ENCODE measurements around the gene ASIC4. TPM values are rescaled to one million over a fixed set of nuclear protein-coding genes. Genes with fewer than 3 reads are reported as not detected.

ASIC4 gene
- total and polyA plus RNA-seq, 2 of the 13 experiments (the other 11 are each of a cell fraction or from before 2014, with no cell fraction given), result 0.03 TPM; not detected in 1

DNA sequence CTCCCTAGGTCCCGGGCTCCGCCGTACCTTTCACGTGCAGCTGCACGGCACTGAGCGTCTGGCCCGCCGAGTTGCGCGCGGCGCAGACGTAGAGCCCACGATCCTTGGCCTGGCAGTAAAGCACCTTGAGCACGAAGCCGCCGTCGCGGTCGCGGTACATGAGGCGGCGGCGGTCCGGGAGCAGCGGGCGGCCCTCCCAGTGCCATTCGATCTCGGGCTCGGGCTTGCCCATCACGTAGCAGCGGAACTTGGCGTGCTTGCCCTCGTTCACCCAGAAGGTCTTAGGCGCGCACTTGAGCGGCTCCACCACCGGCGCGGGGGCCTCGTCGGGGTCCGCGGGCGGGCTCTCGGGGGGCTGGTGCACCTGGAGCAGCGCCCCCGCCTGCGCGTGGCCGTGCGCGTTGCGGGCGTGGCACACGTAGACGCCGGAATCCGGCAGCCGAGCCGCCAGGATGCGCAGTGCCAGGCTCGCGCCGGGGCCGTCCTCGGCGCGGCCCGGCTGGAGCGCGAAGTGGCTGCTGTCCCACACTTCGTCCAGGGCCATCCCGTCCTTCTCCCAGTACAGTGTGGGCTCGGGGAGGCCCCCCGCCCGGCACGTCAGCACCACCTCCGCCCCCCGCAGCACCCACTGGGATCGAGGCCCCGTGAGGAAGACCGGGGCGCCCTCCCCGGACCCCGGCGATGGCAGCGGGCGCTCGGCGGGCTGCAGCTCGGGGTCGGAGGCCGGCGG lies 56.1 kb downstream of the ASIC4 start (continued):
- TF ChIP-seq, protein P1, sequence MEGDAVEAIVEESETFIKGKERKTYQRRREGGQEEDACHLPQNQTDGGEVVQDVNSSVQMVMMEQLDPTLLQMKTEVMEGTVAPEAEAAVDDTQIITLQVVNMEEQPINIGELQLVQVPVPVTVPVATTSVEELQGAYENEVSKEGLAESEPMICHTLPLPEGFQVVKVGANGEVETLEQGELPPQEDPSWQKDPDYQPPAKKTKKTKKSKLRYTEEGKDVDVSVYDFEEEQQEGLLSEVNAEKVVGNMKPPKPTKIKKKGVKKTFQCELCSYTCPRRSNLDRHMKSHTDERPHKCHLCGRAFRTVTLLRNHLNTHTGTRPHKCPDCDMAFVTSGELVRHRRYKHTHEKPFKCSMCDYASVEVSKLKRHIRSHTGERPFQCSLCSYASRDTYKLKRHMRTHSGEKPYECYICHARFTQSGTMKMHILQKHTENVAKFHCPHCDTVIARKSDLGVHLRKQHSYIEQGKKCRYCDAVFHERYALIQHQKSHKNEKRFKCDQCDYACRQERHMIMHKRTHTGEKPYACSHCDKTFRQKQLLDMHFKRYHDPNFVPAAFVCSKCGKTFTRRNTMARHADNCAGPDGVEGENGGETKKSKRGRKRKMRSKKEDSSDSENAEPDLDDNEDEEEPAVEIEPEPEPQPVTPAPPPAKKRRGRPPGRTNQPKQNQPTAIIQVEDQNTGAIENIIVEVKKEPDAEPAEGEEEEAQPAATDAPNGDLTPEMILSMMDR (CRISPR knock-in tag; IDR thresholded peaks at IDR 0.05), result peak; percentile 47; the same call in 1 of the 2 replicates
- no peak for TF ChIP-seq ZNF564 (CRISPR knock-in tag; IDR thresholded peaks at IDR 0.05)
- TF ChIP-seq MIER2 (CRISPR knock-in tag; IDR thresholded peaks at IDR 0.05), result no peak
- no peak for TF ChIP-seq ZNF737 (CRISPR knock-in tag; IDR thresholded peaks at IDR 0.05; ENCODE audit: borderline replicate concordance)
- TF ChIP-seq, protein P2, sequence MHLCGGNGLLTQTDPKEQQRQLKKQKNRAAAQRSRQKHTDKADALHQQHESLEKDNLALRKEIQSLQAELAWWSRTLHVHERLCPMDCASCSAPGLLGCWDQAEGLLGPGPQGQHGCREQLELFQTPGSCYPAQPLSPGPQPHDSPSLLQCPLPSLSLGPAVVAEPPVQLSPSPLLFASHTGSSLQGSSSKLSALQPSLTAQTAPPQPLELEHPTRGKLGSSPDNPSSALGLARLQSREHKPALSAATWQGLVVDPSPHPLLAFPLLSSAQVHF (CRISPR knock-in tag; IDR thresholded peaks at IDR 0.05), result no peak
- TF ChIP-seq KDM5B (CRISPR knock-in tag; IDR thresholded peaks at IDR 0.05; ENCODE audit: borderline replicate concordance), result peak; percentile 75; the same call in 1 of the 2 replicates
- TF ChIP-seq CHD4 (IDR thresholded peaks at IDR 0.05; ENCODE audit: borderline replicate concordance, low read length), result no peak
- 0 out of 2 replicates have a peak, but pooled peaks have one; percentile 36 for TF ChIP-seq ZNF225 (CRISPR knock-in tag; IDR thresholded peaks at IDR 0.05)
- TF ChIP-seq ZNF333 (CRISPR knock-in tag; IDR thresholded peaks at IDR 0.05; ENCODE audit: borderline replicate concordance), result peak; percentile 16; the same call in 1 of the 2 replicates
- TF ChIP-seq SMYD3 (CRISPR knock-in tag; IDR thresholded peaks at IDR 0.05), result no peak
- no peak for TF ChIP-seq MBNL3 (CRISPR knock-in tag; conservative IDR thresholded peaks at IDR 0.05)
- no peak for TF ChIP-seq ZMYM2 (CRISPR knock-in tag; IDR thresholded peaks at IDR 0.05)
- no peak for TF ChIP-seq TEAD2 (CRISPR knock-in tag; IDR thresholded peaks at IDR 0.05)
- TF ChIP-seq, protein P3, sequence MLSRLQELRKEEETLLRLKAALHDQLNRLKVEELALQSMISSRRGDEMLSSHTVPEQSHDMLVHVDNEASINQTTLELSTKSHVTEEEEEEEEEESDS (CRISPR knock-in tag; IDR thresholded peaks at IDR 0.05; ENCODE audit: borderline replicate concordance), result peak; percentile 73; the same call in 1 of the 2 replicates
- TF ChIP-seq ZNF354B (CRISPR knock-in tag; IDR thresholded peaks at IDR 0.05), result no peak
- no peak for TF ChIP-seq ZNF484 (CRISPR knock-in tag; IDR thresholded peaks at IDR 0.05; ENCODE audit: borderline replicate concordance, low read depth)
- peak; percentile 64 for TF ChIP-seq HNRNPL (IDR thresholded peaks at IDR 0.05; ENCODE audit: low read depth, low read length)
- TF ChIP-seq, protein P4, sequence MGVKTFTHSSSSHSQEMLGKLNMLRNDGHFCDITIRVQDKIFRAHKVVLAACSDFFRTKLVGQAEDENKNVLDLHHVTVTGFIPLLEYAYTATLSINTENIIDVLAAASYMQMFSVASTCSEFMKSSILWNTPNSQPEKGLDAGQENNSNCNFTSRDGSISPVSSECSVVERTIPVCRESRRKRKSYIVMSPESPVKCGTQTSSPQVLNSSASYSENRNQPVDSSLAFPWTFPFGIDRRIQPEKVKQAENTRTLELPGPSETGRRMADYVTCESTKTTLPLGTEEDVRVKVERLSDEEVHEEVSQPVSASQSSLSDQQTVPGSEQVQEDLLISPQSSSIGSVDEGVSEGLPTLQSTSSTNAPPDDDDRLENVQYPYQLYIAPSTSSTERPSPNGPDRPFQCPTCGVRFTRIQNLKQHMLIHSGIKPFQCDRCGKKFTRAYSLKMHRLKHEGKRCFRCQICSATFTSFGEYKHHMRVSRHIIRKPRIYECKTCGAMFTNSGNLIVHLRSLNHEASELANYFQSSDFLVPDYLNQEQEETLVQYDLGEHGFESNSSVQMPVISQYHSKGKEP (CRISPR knock-in tag; IDR thresholded peaks at IDR 0.05), result no peak
- peak; percentile 95 for TF ChIP-seq ZNF749 (CRISPR knock-in tag; IDR thresholded peaks at IDR 0.05; ENCODE audit: borderline replicate concordance)
- TF ChIP-seq REPIN1 (CRISPR knock-in tag; IDR thresholded peaks at IDR 0.05; ENCODE audit: borderline replicate concordance, low read depth), result no peak
- TF ChIP-seq ZNF878 (CRISPR knock-in tag; IDR thresholded peaks at IDR 0.05), result no peak
- TF ChIP-seq, protein P5, sequence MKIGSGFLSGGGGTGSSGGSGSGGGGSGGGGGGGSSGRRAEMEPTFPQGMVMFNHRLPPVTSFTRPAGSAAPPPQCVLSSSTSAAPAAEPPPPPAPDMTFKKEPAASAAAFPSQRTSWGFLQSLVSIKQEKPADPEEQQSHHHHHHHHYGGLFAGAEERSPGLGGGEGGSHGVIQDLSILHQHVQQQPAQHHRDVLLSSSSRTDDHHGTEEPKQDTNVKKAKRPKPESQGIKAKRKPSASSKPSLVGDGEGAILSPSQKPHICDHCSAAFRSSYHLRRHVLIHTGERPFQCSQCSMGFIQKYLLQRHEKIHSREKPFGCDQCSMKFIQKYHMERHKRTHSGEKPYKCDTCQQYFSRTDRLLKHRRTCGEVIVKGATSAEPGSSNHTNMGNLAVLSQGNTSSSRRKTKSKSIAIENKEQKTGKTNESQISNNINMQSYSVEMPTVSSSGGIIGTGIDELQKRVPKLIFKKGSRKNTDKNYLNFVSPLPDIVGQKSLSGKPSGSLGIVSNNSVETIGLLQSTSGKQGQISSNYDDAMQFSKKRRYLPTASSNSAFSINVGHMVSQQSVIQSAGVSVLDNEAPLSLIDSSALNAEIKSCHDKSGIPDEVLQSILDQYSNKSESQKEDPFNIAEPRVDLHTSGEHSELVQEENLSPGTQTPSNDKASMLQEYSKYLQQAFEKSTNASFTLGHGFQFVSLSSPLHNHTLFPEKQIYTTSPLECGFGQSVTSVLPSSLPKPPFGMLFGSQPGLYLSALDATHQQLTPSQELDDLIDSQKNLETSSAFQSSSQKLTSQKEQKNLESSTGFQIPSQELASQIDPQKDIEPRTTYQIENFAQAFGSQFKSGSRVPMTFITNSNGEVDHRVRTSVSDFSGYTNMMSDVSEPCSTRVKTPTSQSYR (CRISPR knock-in tag; IDR thresholded peaks at IDR 0.05; ENCODE audit: borderline replicate concordance), result 0 out of 2 replicates have a peak, but pooled peaks have one; percentile 4

Measured in HepG2 (cell line).